Pancreas (tissue), 10 donors: Measurements from ENCODE around the gene RIOK1. TPM values are rescaled to one million over a fixed set of nuclear protein-coding genes. Genes with fewer than 3 reads are reported as not detected.

Experiments
- ATAC-seq, 4 donors: fragments of 200-7000 bp; cut with Tn5 transposase; one replicate each; pipeline versions ENCODE4 v1.8.0 to v1.9.1; 2020; ENCODE audit warnings: mild to moderate bottlenecking in 4 of 4, moderate library complexity in 4 of 4
- DNase-seq, 6 donors: peaks; one replicate each; pipeline ENCODE4 v3.0.0-alpha.2; 2020
- FAIRE-seq: peaks from 2 replicates; lab custom pipeline; 2012; peaks lifted over from hg19 to GRCh38; lab: Jason Lieb, UNC
- H3K27ac ChIP-seq, 4 donors: fragments of 200-600 bp; sonication (generic); 1 replicate in 3 of 4; 2 replicates in 1 of 4; pipeline versions ENCODE4 v1.5.0 to v1.8.0; 2020
- H3K27me3 ChIP-seq, 4 donors: fragments of 200-600 bp; one replicate each; pipeline ENCODE4 v1.8.0; 2021
- H3K36me3 ChIP-seq, 3 donors: fragments of 200-600 bp; sonication (generic) in 1 of 3; one replicate each; pipeline versions ENCODE4 v1.5.0 to v1.8.0; 2020 to 2021
- H3K4me1 ChIP-seq, 3 donors: fragments of 200-600 bp; one replicate each; pipeline ENCODE4 v1.8.0; 2021
- H3K4me3 ChIP-seq, 4 donors: fragments of 200-600 bp; sonication (generic) in 2 of 4; one replicate each; pipeline versions ENCODE4 v1.5.0 to v1.8.0; 2020 to 2021
- H3K9me3 ChIP-seq, 4 donors: fragments of 200-600 bp; one replicate each; pipeline ENCODE4 v1.8.0; 2021
- WGBS, 2 donors: extraction: QIAGEN DNeasy Blood & Tissue Kit; methylation state at CpG; one replicate each; pipeline ENCODE4 v1.1.7; 2013; 5-methylcytosine and 5-hydroxymethylcytosine counted together
- intact Hi-C, 3 donors: fragments of 100-400 bp; cut with DNase I; formaldehyde crosslinking; loops; one replicate each; pipeline versions ENCODE4 v1.11.1 to v1.14.2; 2022
- polyA plus RNA-seq, 2 donors: library from polyadenylated mRNA; stranded (reverse); fragments of 200-250 nt; gene quantifications; one replicate each; pipeline ENCODE4 v1.2.3, GENCODE V29; 2013
- total RNA-seq, 6 donors: library from RNA; stranded (reverse); fragmentation: NEBNext Ultra II Directional in 4 of 6; extraction: Animal tissue kit (Norgen Biotek cat#: 25700) in 4 of 6; gene quantifications; one replicate each; pipeline versions ENCODE4 v1.2.1 to v1.2.4, GENCODE V29; 2021 to 2023
- TF ChIP-seq, protein P1 (sequence below), 4 donors: fragments of 200-600 bp; sonication (generic) in 3 of 4; IDR thresholded peaks; one replicate each; pipeline versions ENCODE4 v1.5.0 to v1.8.0; 2021; ENCODE audit warnings: antibody characterized with exemption in 4 of 4
- donor health status: healthy with polysubstance abuse.
- donor health status: DM: no; HTN: no; CAD: no; lungs with moderate emphysema.
- donor health status: DM: no; HTN: no; CAD: no.
- donor health status: control.
- donor health status: control.
- donor health status: Bipolar disorder and iron deficiency.
- donor health status: DM: yes; HTN: yes; CAD: no.
- donor health status: DM: no; HTN: no; CAD: no.
- donor health status: DM: no; HTN: no; CAD: no.
- donor health status: DM: yes; HTN: yes; CAD: no.

Gene RIOK1
- total and polyA plus RNA-seq, 8 donors = 6.6 to 11.0 (median 9.5) TPM

DNA sequence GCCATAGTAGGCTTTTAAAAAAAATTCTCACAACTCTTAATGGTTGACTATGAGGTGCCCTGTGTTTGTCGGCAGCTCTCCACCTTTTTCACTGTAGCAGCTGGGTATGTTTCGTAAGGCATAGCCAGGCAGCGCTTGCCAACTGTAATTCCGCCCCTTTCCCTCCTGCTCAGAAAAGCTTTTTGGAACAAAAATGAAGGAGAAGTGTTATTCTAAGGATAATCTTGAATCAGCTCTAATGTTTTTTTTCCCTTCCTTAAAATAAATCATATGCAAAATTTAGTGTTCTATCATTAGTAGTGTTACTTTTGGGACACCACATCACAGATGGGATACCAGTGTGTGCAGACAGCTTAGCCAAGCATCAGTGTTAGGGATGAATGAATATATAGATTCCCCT, 21.2 kb downstream of the RIOK1 start:
- intact Hi-C loops = no loop called here
- DNase-seq (no peak), ATAC-seq (no peak), FAIRE-seq (no peak)
- no peak overlapping the region for H3K4me3 ChIP-seq
- H3K9me3 ChIP-seq = no peaks in the 10 kb centered on the region
- no peaks in the 10 kb centered on the region for H3K27me3 ChIP-seq
- TF ChIP-seq, protein P1, sequence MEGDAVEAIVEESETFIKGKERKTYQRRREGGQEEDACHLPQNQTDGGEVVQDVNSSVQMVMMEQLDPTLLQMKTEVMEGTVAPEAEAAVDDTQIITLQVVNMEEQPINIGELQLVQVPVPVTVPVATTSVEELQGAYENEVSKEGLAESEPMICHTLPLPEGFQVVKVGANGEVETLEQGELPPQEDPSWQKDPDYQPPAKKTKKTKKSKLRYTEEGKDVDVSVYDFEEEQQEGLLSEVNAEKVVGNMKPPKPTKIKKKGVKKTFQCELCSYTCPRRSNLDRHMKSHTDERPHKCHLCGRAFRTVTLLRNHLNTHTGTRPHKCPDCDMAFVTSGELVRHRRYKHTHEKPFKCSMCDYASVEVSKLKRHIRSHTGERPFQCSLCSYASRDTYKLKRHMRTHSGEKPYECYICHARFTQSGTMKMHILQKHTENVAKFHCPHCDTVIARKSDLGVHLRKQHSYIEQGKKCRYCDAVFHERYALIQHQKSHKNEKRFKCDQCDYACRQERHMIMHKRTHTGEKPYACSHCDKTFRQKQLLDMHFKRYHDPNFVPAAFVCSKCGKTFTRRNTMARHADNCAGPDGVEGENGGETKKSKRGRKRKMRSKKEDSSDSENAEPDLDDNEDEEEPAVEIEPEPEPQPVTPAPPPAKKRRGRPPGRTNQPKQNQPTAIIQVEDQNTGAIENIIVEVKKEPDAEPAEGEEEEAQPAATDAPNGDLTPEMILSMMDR (IDR thresholded peaks at IDR 0.05) = no peak
- 96 to 99% methylated on average over 4 of the region's 4 CpGs for WGBS, 2 donors
- H3K27ac ChIP-seq = no peak overlapping the region
- peaks cover 0 to 48% (median 17%) of the 10 kb centered on the region in 3 donors for H3K36me3 ChIP-seq
- H3K4me1 ChIP-seq = no peaks in the 10 kb centered on the region

DNA sequence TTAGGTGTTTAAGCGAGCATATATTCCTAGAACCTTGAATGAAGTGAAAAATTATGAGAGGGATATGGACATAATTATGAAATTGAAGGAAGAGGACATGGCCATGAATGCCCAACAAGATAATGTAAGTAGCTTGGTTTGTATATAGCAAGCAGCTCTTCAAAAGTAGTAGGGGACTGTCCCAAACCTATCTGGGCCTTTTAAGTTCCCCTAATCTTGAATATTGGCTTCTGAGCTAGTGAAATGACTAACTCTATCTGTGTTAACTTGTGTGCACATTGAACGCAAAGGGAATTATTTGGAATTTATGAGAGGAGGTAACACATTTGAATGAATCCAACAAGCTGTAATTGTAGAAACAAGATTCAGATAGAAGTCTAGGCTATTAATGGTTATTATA, 21.7 kb downstream of the RIOK1 start:
- Histone ChIP-seq H3K4me1 (no peaks in the 10 kb centered on the region), H3K27ac (no peak overlapping the region), H3K9me3 (no peaks in the 10 kb centered on the region), H3K4me3 (no peak overlapping the region), H3K36me3 (peaks cover 0 to 46% (median 18%) of the 10 kb centered on the region in 3 donors), H3K27me3 (no peaks in the 10 kb centered on the region)
- WGBS, 2 donors = 95 to 96% methylated on average over 2 of the region's 2 CpGs
- intact Hi-C loops = no loop called here
- no peak for ATAC-seq
- TF ChIP-seq, protein P1 (IDR thresholded peaks at IDR 0.05) = no peak
- FAIRE-seq = no peak
- DNase-seq = no peak

DNA sequence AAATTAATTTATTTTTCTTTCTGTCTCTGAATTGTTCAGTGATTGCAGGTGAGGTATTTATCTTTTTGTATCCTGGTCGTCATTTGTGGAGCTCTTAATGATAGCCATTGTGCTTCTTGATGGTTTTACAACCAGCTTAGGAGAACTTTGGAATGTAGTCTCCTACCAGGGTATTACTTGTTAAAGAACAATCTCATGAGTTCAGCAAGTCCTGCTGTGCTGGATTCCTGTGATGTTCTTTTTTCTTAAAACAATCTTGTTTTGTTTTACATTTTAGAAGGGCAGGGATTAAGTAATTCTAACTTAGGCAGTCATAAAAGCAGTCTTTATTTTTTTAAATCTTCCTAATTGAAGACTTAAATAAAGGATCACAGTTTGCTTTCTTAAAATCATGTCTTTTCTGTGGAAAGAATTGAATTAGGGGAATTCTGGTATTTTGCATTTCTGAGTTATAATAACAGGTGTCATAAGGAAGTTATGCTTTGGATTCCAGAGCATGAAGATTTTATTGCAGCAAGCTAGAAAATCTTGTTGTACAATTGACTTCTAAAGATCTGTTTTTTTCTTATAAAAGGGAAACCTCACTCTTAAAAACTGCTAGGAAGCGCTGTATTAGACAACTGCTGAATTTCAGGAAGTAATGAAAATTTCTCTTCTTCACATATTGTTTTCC, 23.7 kb downstream of the RIOK1 start:
- intact Hi-C loops = no loop called here
- H3K4me3 ChIP-seq = no peak overlapping the region
- 66 to 68% methylated on average over 2 of the region's 2 CpGs for WGBS, 2 donors
- TF ChIP-seq, protein P1 (IDR thresholded peaks at IDR 0.05) = no peak
- H3K9me3 ChIP-seq = no peaks in the 10 kb centered on the region
- DNase-seq (no peak), FAIRE-seq (no peak), ATAC-seq (no peak)
- H3K27me3 ChIP-seq = no peaks in the 10 kb centered on the region
- H3K27ac ChIP-seq = peak overlapping the region in 2 of 4 donors; percentile 0 to 24
- no peaks in the 10 kb centered on the region for H3K4me1 ChIP-seq
- H3K36me3 ChIP-seq = peaks cover 0 to 48% (median 8%) of the 10 kb centered on the region in 3 donors

DNA sequence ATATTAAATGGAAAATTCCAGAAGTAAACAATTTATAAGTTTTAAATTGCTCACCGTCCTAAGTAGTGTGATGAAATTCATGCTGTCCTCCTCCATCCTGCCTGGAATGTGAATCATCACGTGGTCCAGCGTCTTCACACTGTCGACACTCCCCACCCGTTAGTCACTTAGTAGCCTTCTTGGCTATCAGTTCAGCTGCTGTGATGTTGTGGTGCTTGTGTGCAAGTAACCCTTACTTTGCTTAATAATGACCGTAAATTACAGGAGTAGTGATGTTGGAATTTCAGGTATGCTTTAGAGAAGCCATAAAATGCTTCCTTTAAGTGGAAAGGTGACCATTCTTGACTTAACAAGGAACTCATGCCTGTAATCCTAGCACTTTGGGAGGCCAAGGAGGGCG, 25.2 kb downstream of the RIOK1 start:
- no peaks in the 10 kb centered on the region for H3K27me3 ChIP-seq
- H3K9me3 ChIP-seq = no peaks in the 10 kb centered on the region
- H3K4me1 ChIP-seq = no peaks in the 10 kb centered on the region
- 91 to 92% methylated on average over 7 of the region's 7 CpGs for WGBS, 2 donors
- peak in 1 of 4 donors; percentile 29 for ATAC-seq
- DNase-seq = no peak
- no peak overlapping the region for H3K27ac ChIP-seq
- TF ChIP-seq, protein P1 (IDR thresholded peaks at IDR 0.05) = no peak
- FAIRE-seq = no peak
- intact Hi-C loops = no loop called here
- H3K4me3 ChIP-seq = no peak overlapping the region
- H3K36me3 ChIP-seq = peaks cover 0 to 48% (median 8%) of the 10 kb centered on the region in 3 donors

DNA sequence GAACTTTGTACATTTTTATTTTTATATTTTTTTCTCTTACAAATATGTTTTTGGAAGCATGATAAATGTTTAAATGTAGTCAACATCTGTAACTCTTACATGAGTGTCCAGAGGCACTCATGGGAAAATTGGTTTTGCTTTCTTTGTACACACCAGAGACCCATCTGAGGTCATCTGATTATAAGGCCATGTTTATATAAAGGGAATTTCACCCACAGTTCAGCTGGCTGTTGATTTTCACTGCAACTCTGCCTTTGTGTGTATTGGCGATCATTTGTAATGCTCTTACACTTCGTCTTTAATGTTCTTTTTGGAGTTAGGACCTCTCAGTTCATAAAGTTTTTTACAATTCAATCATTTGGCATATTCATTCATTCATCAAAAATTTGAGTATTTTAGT, 28.1 kb downstream of the RIOK1 start:
- H3K4me3 ChIP-seq = no peak overlapping the region
- H3K27ac ChIP-seq = no peak overlapping the region
- ATAC-seq = peak in 1 of 4 donors; percentile 38

More for the DNA sequence above, 28.1 kb downstream of the RIOK1 start:
- peaks cover 0 to 34% (median 8%) of the 10 kb centered on the region in 3 donors for H3K36me3 ChIP-seq
- no peaks in the 10 kb centered on the region for H3K9me3 ChIP-seq
- intact Hi-C loops = no loop called here
- DNase-seq (no peak), FAIRE-seq (no peak)
- H3K27me3 ChIP-seq = no peaks in the 10 kb centered on the region
- TF ChIP-seq, protein P1 (IDR thresholded peaks at IDR 0.05) = no peak
- H3K4me1 ChIP-seq = no peaks in the 10 kb centered on the region
- 61 to 65% methylated on average over 2 of the region's 2 CpGs for WGBS, 2 donors
